A673 (cell line): ENCODE measurements around the gene LHPP. TPM values are rescaled to one million over a fixed set of nuclear protein-coding genes. Genes with fewer than 3 reads are reported as not detected.

Source experiments
- BruUV-seq: library from RNA; stranded (reverse); fragments of 400-500 nt; replicated peaks from 2 replicates; lab custom pipeline; 2021; lab: Mats Ljungman, UMichigan
- CTCF ChIA-PET: fragments of 300-600 bp; sonication (Branson Sonifier 250); formaldehyde crosslinking; loops from one replicate; lab custom pipeline; 2022; ENCODE audit warnings: antibody characterized with exemption; lab: Charles Lee
- POLR2A ChIA-PET: fragments of 300-600 bp; sonication (Branson Sonifier 250); formaldehyde crosslinking; loops from one replicate; lab custom pipeline; 2022; ENCODE audit warnings: antibody characterized with exemption; ENCODE audit not compliant: low non-redundant PET; lab: Charles Lee
- DNase-seq: peaks from one replicate; pipeline ENCODE4 v3.0.0-alpha.2; 2015; ENCODE audit warnings: low spot score
- H3K27ac ChIP-seq: fragments of 200-600 bp; sonication (generic); 2 replicates; pipeline ENCODE4 v1.5.1; 2016; ENCODE audit warnings: mixed run types, low read depth, mild to moderate bottlenecking, mixed read lengths, antibody characterized with exemption, low read length; ENCODE audit not compliant: poor library complexity, severe bottlenecking
- H3K27me3 ChIP-seq: fragments of 200-600 bp; sonication (generic); replicated peaks from 2 replicates; pipeline ENCODE4 v1.6.1; 2017; ENCODE audit warnings: mixed run types, low read depth, mild to moderate bottlenecking, mixed read lengths, antibody characterized with exemption, low read length; ENCODE audit not compliant: insufficient read depth, poor library complexity
- H3K36me3 ChIP-seq: fragments of 200-600 bp; sonication (generic); 2 replicates; pipeline ENCODE4 v1.6.1; 2016; ENCODE audit warnings: mixed run types, mild to moderate bottlenecking, mixed read lengths, antibody characterized with exemption, low read length; ENCODE audit not compliant: insufficient read depth, poor library complexity, severe bottlenecking
- H3K4me1 ChIP-seq: fragments of 200-600 bp; sonication (generic); 2 replicates; pipeline ENCODE4 v1.6.1; 2017; ENCODE audit warnings: mixed run types, mild to moderate bottlenecking, mixed read lengths, antibody characterized with exemption, low read length; ENCODE audit not compliant: insufficient read depth, poor library complexity, severe bottlenecking
- H3K4me3 ChIP-seq: fragments of 200-600 bp; sonication (generic); 2 replicates; pipeline ENCODE4 v1.5.1; 2016; ENCODE audit warnings: low read depth, mixed run types, mild to moderate bottlenecking, mixed read lengths, low read length; ENCODE audit not compliant: poor library complexity, severe bottlenecking
- H3K9me3 ChIP-seq: fragments of 200-600 bp; sonication (generic); 2 replicates; pipeline ENCODE4 v1.6.1; 2016; ENCODE audit warnings: mixed run types, low read depth, mild to moderate bottlenecking, mixed read lengths, antibody characterized with exemption, low read length; ENCODE audit not compliant: poor library complexity, severe bottlenecking
- CTCF ChIP-seq: fragments of 300-800, 200-600 bp; sonication (generic); conservative IDR thresholded peaks from 2 replicates; pipeline ENCODE4 v1.5.1; 2017; ENCODE audit warnings: low read depth, mild to moderate bottlenecking, antibody characterized with exemption, low read length, moderate library complexity, mixed read lengths
- EZH2 ChIP-seq: fragments of 200-600 bp; sonication (generic); IDR thresholded peaks from 2 replicates; pipeline ENCODE4 v1.6.1; 2017; ENCODE audit warnings: borderline replicate concordance, low read depth, mild to moderate bottlenecking, mixed read lengths, antibody characterized with exemption, low read length; ENCODE audit not compliant: poor library complexity, severe bottlenecking
- intact Hi-C: fragments of 100-400 bp; cut with micrococcal nuclease; formaldehyde crosslinking; loops from one replicate; pipeline ENCODE4 v1.10.0; 2022; ENCODE audit not compliant: unreplicated experiment
- total RNA-seq: library from RNA; stranded (reverse); gene quantifications from 2 replicates; pipeline ENCODE4 v1.2.3, GENCODE V29; 2021

LHPP gene
- total RNA-seq, 1 experiment from 2014 or later, result 2.3 TPM

- no peaks in the 10 kb centered on the region for H3K36me3 ChIP-seq
- no TSS peak for BruUV-seq
- no peaks in the 10 kb centered on the region for H3K27me3 ChIP-seq
- no peaks in the 10 kb centered on the region for H3K9me3 ChIP-seq
- no peak for DNase-seq
- ChIA-PET CTCF (no interaction called here), POLR2A (no interaction called here)
- TF ChIP-seq EZH2, result no peak
- no peak for TF ChIP-seq CTCF
- H3K27ac ChIP-seq, result no peak overlapping the region
- H3K4me1 ChIP-seq, result no peaks in the 10 kb centered on the region
- H3K4me3 ChIP-seq, result no peak overlapping the region
- intact Hi-C loops, result no loop called here
These were observed 91.2 kb downstream of the LHPP start for GRCh38 chr10:124552691-124553276.

GRCh38 chr10:124554085-124554858, 92.6 kb downstream of the LHPP start:
- no peak overlapping the region for H3K4me3 ChIP-seq
- H3K27me3 ChIP-seq, result no peaks in the 10 kb centered on the region
- no peaks in the 10 kb centered on the region for H3K4me1 ChIP-seq
- intact Hi-C loops, result no loop called here
- H3K36me3 ChIP-seq, result no peaks in the 10 kb centered on the region
- POLR2A ChIA-PET, result no interaction called here
- no peaks in the 10 kb centered on the region for H3K9me3 ChIP-seq
- no TSS peak for BruUV-seq
- DNase-seq, result no peak
- TF ChIP-seq CTCF (no peak), EZH2 (no peak)
- CTCF ChIA-PET, result no interaction called here
- no peak overlapping the region for H3K27ac ChIP-seq

DNA sequence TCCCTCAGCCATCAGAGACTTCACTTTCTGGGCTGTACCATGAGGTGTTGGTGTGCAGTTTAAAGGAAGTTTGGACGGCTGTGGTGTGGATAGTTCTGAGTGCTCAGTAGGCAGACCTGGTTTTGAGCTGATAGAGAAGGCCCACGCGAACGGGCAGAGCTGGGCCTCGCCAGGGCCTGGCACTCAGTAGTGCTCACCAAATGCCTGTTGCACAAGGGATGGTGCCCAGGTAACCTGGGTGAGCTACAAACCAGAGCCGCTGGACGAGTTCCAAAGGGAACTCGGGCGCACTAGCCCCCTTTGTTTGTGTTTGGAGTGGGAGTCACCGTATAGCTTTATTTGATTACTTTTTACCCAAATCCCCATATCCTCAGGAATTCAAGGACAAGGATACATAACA, 95.5 kb downstream of the LHPP start:
- no peaks in the 10 kb centered on the region for H3K4me1 ChIP-seq
- intact Hi-C loops, result no loop called here
- no peaks in the 10 kb centered on the region for H3K36me3 ChIP-seq
- no peaks in the 10 kb centered on the region for H3K27me3 ChIP-seq
- H3K27ac ChIP-seq, result no peak overlapping the region
- no peak overlapping the region for H3K4me3 ChIP-seq
- BruUV-seq, result no TSS peak
- ChIA-PET POLR2A (no interaction called here), CTCF (no interaction called here)
- DNase-seq, result no peak
- H3K9me3 ChIP-seq, result no peaks in the 10 kb centered on the region
- no peak for TF ChIP-seq EZH2
- TF ChIP-seq CTCF, result no peak
